ENCODE measurements around the gene AFF3.

AFF3 gene

GRCh38 chr2:100068395-100068794 is 74.0 kb downstream of the AFF3 start:
- Histone ChIP-seq H3K4me1 (ENCODE audit: control insufficient read depth, low read length) (peaks cover 27% of the 10 kb centered on the region), H3K27ac (ENCODE audit: low read depth, low read length) (no peak overlapping the region), H4K20me1 (ENCODE audit: control insufficient read depth, insufficient read depth, low read depth, low read length) (no peaks in the 10 kb centered on the region), H3K9me3 (ENCODE audit: control insufficient read depth, insufficient read depth, low read length) (no peaks in the 10 kb centered on the region), H3K27me3 (ENCODE audit: control insufficient read depth, low read length) (no peaks in the 10 kb centered on the region), H3F3A (ENCODE audit: control insufficient read depth, insufficient read depth) (peaks cover 3% of the 10 kb centered on the region; the same call in 1 of the 2 replicates), H3K9me2 (replicated peaks; ENCODE audit: control insufficient read depth, low read length) (no peaks in the 10 kb centered on the region), H3K79me2 (ENCODE audit: control insufficient read depth, low read length) (peaks cover 4% of the 10 kb centered on the region), H3K36me3 (ENCODE audit: control insufficient read depth, low read length) (peaks cover 15% of the 10 kb centered on the region), H3K4me3 (ENCODE audit: low read length) (no peak overlapping the region), H3K4me2 (ENCODE audit: low read length) (no peak overlapping the region)
- TF ChIP-seq CTCF (IDR thresholded peaks at IDR 0.05; ENCODE audit: low read depth, low read length, poor library complexity, severe bottlenecking) (no peak), EZH2phosphoT487 (IDR thresholded peaks at IDR 0.05; ENCODE audit: borderline replicate concordance, low read length) (no peak)

- peaks cover 3% of the 10 kb centered on the region; the same call in 1 of the 2 replicates for H3F3A ChIP-seq (ENCODE audit: control insufficient read depth, insufficient read depth)
- peaks cover 27% of the 10 kb centered on the region for H3K4me1 ChIP-seq (ENCODE audit: control insufficient read depth, low read length)
- no peak overlapping the region for H3K4me2 ChIP-seq (ENCODE audit: low read length)
- no peak overlapping the region for H3K27ac ChIP-seq (ENCODE audit: low read depth, low read length)
- peaks cover 10% of the 10 kb centered on the region for H3K36me3 ChIP-seq (ENCODE audit: control insufficient read depth, low read length)
- H3K79me2 ChIP-seq (ENCODE audit: control insufficient read depth, low read length) = peaks cover 4% of the 10 kb centered on the region
- H3K9me2 ChIP-seq (replicated peaks; ENCODE audit: control insufficient read depth, low read length) = no peaks in the 10 kb centered on the region
- TF ChIP-seq CTCF (IDR thresholded peaks at IDR 0.05; ENCODE audit: low read depth, low read length, poor library complexity, severe bottlenecking) (no peak), EZH2phosphoT487 (IDR thresholded peaks at IDR 0.05; ENCODE audit: borderline replicate concordance, low read length) (no peak)
- no peaks in the 10 kb centered on the region for H3K9me3 ChIP-seq (ENCODE audit: control insufficient read depth, insufficient read depth, low read length)
- H3K27me3 ChIP-seq (ENCODE audit: control insufficient read depth, low read length) = no peaks in the 10 kb centered on the region
- H3K4me3 ChIP-seq (ENCODE audit: low read length) = no peak overlapping the region
- H4K20me1 ChIP-seq (ENCODE audit: control insufficient read depth, insufficient read depth, low read depth, low read length) = no peaks in the 10 kb centered on the region
Observed at GRCh38 chr2:100067784-100068183, 74.6 kb downstream of the AFF3 start.

GRCh38 chr2:100066856-100067255 is 75.5 kb downstream of the AFF3 start:
- Histone ChIP-seq H3K9me2 (replicated peaks; ENCODE audit: control insufficient read depth, low read length) (no peaks in the 10 kb centered on the region), H3K4me3 (ENCODE audit: low read length) (no peak overlapping the region), H4K20me1 (ENCODE audit: control insufficient read depth, insufficient read depth, low read depth, low read length) (no peaks in the 10 kb centered on the region), H3K79me2 (ENCODE audit: control insufficient read depth, low read length) (peaks cover 4% of the 10 kb centered on the region), H3K4me1 (ENCODE audit: control insufficient read depth, low read length) (peaks cover 29% of the 10 kb centered on the region), H3F3A (ENCODE audit: control insufficient read depth, insufficient read depth) (peaks cover 3% of the 10 kb centered on the region; the same call in 1 of the 2 replicates), H3K4me2 (ENCODE audit: low read length) (no peak overlapping the region), H3K27me3 (ENCODE audit: control insufficient read depth, low read length) (no peaks in the 10 kb centered on the region), H3K27ac (ENCODE audit: low read depth, low read length) (no peak overlapping the region), H3K36me3 (ENCODE audit: control insufficient read depth, low read length) (peaks cover 19% of the 10 kb centered on the region), H3K9me3 (ENCODE audit: control insufficient read depth, insufficient read depth, low read length) (no peaks in the 10 kb centered on the region)
- no peak for TF ChIP-seq CTCF (IDR thresholded peaks at IDR 0.05; ENCODE audit: low read depth, low read length, poor library complexity, severe bottlenecking)
- TF ChIP-seq EZH2phosphoT487 (IDR thresholded peaks at IDR 0.05; ENCODE audit: borderline replicate concordance, low read length) = no peak
